Activated CD8-positive, alpha-beta memory T cell treated with anti-CD3 and anti-CD28 coated beads for 48 hours (primary cell): Measurements from ENCODE around the gene ZNF33A.
"Not testable (repeated sequence)": the region's sequence is repeated elsewhere in the genome, so short reads cannot be mapped to it uniquely, and the experiment has no call there.

Experiments
- DNase-seq, 3 experiments: peaks; one replicate each; pipeline ENCODE4 v3.0.0-alpha.2; 2020; ENCODE audit warnings: low read depth in 2 of 3, low spot score in 2 of 3

ZNF33A gene

DNA sequence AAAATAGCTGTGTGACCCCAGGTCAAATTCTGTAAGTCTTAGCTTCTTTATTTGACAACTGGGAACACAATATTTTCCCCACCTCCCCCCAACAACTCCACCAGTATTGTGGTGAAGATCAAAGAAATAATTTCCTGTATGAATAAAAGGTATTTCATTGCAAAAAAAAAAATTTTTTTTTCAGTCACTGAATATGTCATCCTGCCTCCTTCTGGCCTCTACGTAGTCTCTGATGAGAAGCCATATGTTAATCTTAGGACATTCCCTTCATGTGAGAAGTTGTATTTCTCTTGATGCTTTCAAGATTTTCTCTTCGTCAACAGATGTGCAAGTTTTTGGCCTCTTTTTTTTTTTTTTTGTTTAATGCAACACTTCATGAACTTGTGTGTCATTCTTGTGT is 33.0 kb downstream of the ZNF33A start:
- no peak for DNase-seq

DNA sequence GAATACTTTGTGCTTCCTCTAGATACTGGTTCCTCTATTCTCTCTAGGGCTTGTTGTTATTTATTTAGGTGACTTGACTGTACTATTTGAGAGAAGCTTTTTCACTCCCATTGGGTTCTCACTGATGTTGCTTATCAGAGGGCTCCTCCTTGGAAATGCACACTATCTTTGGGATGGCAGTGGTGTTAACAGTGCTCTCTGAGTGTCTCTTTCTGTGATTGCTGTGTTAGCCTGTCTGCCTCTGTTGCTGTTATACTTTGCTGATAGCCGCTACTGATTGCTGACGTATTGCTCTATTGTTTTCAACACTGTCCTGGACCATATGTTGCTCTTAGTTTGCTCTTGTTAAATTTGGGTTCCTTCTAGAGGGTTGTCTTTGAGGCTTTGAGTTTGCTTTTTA is 34.7 kb downstream of the ZNF33A start:
- no peak for DNase-seq

DNA sequence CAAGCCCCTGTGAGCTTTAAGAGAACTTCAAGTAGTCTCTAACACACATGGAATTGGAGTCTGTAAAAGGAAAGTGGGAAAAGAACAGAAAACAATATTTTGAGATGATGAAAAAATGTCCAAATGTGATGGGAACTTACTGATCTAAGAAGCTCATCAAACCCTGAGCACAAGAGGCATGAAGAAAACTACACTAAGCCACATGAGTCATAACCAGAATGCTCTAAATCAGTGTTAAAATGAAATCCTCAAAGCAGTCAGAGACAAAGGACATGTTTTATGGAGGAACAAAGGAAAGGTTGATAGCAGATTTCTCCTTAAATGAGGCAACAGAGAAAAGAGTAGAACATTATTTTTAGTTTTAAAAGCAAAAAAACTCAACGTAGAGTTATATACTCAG is 37.2 kb downstream of the ZNF33A start:
- DNase-seq: no peak

DNA sequence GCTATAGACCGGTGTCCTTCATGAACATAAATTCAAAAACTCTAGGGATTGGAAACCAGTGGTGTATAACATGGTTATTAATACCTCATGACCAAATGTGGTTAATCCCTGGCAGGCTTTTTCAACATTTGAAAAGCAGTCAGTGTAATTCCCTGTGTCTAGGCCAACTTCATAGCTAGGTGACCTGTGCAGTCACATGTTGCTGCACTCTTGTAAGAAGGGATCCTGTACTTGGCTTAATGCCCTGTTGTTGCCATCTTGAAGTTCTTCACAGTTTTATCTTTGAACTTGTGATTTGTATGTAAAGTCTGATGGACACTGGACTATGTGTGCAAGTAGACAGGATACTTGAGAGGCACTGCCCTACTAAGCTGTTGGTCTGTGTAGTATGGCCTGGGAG is 39.7 kb downstream of the ZNF33A start:
- no peak for DNase-seq

DNA sequence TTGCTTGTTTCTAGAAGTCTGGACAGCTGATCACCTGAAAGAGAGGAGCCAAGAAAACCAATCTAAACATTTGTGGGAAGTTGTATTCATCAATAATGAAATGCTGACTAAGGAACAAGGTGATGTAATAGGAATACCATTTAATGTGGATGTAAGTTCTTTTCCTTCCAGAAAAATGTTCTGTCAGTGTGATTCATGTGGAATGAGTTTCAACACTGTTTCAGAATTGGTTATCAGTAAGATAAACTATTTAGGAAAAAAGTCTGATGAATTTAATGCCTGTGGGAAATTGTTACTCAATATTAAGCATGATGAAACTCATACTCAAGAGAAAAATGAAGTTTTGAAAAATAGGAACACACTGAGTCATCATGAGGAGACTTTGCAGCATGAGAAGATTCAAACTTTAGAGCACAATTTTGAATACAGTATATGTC is 43.9 kb downstream of the ZNF33A start:
- DNase-seq: no peak

DNA sequence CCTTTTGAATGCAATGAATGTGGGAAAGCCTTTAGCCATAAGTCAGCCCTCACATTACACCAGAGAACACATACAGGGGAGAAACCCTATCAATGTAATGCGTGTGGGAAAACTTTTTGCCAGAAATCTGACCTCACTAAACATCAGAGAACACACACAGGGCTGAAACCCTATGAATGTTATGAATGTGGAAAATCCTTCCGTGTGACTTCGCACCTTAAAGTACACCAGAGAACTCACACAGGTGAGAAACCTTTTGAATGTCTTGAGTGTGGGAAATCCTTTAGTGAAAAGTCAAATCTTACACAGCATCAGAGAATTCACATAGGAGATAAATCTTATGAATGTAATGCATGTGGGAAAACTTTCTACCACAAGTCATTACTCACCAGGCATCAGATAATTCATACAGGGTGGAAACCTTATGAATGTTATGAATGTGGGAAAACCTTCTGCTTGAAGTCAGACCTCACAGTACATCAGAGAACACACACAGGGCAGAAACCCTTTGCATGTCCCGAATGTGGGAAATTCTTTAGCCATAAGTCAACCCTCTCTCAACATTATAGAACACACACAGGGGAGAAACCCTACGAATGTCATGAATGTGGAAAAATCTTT is 44.9 kb downstream of the ZNF33A start:
- DNase-seq: not testable (repeated sequence)

DNA sequence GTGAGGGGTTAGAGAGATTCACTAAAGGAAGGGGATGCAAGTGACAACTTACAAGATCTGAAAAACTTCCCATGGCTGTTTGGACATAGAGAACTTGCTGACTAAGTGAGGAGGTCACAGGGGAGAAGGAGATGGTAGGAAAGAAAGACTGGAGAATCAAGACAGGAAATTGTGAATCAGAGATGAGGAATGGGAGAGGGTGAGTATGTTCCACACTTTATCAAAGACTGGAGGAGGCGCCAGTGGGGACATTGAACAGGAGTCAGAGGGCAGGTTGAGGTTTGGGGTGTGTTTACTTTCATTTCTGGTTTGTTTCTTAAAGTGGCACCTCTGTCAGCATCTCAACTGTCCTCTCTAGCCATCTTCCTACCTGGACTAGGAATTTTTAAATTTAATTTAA is 59.2 kb downstream of the ZNF33A start:
- not testable (repeated sequence) for DNase-seq

DNA sequence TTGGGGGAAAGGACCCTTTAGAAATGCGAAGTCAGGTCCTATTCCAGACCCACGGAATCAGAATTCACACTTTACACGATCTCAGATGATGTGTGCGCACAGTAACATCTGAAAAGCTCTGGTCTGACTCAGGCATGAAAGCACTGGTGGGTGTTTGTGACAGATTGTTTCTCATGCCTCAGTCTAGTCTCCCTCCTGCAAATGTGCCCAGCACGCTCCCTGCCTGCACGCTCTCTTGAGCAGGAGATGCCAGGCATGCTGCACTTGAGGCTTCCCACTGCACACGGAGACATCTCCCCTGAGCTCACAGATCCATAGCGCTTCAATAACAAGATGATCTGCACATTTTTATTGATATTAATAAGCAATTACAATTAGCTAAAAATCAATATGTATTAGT is 60.0 kb downstream of the ZNF33A start:
- no peak for DNase-seq

DNA sequence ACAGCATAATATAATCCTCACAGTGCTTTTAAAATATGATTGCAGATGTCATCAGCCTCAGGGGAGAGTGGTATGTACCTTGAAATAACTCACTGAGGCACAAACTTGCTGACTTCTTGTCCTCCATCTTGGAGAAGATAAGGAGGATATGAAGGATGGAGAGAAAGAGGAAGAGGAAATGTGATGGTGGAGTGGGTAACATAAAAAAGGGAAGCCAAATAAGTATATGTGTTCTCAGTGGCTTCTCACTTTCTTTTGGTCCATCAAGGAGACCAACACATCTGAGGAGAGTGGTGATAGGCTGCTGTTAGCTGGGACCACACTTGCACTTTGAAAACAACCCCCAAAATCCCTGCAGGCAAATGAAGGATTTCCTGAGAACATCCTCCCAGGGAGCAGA is 62.1 kb downstream of the ZNF33A start:
- no peak for DNase-seq

DNA sequence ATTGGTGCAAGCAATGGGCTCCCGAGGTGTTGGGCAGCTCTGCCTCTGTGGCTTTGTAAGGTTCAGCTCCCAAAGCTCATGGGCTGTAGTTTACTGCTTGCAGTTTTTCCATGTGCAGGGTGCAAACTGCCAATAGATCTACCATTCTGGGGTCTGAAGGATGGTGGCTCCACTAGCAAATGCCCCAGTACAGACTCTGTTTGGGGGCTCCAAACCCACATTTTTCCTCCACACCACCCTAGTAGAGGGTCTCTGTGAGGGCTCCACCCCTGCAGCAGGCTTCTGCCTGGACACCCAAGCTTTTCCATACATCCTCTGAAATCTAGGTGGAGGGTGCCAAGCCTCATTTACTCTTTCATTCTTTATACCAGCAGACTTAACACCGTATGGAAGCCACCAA is 66.2 kb downstream of the ZNF33A start:
- no peak for DNase-seq

DNA sequence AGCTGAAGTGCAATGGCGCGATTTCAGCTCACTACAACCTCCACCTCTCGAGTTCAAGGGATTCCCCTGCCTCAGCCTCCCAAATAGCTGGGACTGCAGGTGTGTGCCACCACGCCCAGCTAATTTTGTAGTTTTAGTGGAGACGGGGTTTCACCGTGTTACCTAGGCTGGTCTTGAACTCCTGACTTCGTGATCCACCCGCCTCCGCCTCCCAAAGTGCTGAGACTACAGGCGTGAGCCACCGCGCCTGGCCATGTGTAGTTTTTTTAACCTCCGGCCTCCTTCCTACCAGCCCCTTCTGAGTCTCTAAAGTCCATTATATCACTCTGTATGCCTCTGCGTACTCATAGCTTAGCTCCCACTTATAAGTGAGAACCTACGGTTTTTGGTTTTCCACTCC is 82.8 kb downstream of the ZNF33A start:
- DNase-seq: not testable (repeated sequence)

DNA sequence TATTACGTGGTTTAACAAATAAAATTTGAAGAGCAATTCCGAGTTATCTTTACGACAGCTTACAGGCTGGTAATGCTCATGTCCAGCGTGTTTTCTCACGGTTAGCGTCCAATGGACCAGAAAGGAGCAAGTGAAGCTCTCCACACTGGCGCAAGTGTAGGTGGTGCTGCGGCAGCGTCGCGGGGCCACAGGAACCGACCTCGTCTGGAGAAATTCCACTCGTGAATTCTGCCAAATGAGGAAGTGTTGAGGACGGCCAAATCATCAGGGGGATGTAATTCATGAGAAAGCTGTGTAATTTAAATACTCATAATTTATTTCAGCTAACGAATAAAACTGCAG is 83.3 kb downstream of the ZNF33A start:
- no peak for DNase-seq

DNA sequence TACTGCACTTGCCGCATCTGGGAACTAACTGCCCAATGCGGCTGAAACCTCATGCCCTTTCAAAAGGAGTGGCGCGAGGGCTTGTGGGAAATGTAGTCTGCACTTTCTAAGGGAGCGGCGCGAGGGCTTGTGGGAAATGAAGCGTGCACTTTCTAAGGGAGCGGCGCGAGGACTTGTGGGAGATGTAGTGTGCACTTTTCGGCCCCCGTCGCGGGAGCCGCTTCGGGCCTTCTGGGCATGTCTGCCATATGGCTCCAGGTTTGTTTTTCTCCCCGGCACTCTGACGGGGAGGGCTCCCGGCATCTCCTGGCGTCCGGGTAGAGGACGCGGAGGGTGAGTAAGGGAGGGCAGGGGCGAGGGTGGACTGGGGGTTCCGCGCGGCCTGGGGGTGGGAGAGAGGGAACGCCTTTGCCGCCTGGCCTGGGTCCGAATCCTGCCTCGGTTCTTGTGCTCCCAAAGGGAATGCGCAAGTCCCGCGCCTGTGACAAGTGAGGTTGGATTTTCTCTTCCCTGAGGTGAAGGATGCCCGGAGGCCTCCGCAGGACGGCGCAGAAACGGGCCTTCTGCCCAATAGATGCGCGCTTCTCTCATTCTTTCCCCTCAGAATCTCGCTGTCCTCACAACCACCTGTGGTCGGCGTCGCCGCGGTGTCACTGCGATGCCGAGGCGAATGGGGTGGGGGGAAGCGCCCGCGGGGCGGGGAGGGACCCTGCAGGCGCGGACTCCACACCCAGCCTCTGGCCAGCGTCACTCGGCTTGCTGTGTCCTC is 83.9 kb downstream of the ZNF33A start, which contains the start of gene ZNF37A:
Gene ZNF37A (plus strand): TSS at position 180 of the 769 bp plus-strand sequence. CDS start 2,281 bp downstream, outside the sequence.
- peak; percentile 55 to 65 (median 64) for DNase-seq

DNA sequence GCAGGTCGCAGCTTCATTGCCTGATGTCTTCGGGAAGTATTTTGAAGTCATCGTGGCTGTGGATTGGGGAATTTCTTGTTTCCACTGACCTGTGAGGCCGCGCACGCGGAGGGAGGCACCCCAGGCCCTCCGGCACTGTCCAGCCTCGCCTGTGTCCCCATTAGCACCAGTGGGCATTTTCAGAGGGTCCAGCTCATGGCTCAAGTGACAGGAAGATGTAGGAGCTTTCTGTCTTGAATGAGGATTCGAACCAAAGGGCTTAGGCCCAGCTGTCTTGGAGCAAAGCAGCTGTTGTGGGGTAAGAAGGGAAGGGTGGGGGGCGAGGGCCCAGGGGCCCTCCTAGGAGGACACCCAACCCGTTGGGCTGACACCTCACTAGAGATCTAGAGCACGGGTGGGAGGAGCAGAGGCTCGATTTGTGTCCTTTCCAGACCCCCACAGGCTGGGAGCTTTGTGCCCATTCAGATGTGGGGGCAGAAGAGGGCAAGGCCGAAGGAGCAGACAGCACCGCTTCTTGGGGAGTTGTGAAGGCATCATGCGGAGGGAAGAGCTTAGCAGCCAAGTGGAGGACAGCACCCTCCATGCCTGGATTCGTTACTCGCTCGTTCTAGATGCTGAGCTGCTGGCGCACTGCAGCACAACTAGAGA is 84.6 kb downstream of the ZNF33A start:
- peak in 2 of 3 experiments; percentile 2 to 8 for DNase-seq

DNA sequence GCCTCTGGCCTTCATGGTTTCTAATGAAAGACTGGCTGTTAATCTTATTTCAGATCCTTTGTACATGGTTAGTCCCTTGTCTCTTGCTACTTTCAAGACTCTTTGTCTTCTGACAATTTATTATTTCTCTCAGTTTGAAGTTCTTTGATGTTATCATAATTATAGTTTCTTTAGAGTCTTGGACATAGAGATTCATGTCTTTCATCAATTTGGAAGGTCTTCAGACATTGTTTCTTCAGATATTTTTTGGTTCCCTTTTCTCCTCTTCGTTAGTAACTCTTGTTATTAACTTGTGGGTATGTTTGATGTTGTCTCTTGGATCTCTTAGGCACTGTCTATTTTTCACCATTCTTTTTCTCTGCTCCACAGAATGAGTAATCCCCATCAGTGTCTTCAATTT is 92.4 kb downstream of the ZNF33A start:
- DNase-seq: no peak

DNA sequence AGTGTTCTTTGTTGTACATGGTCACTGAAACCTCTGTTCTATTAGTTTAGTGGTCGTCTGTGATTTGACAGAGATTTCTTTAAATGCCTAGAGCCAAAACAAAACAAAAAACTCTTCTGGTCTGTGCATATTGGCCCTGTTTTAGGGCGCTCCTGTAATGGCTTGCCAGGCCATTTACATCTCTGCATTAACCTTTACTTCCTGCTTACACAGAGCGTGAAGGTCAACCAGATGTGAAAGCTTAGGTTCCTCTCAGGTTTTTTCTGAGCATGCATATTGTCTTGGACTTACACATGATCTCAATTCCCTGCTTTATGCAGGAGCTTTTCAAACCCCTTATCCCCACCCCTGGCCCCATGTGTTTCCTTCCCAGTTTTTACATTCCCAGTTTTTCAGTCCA is 93.3 kb downstream of the ZNF33A start:
- DNase-seq: no peak

DNA sequence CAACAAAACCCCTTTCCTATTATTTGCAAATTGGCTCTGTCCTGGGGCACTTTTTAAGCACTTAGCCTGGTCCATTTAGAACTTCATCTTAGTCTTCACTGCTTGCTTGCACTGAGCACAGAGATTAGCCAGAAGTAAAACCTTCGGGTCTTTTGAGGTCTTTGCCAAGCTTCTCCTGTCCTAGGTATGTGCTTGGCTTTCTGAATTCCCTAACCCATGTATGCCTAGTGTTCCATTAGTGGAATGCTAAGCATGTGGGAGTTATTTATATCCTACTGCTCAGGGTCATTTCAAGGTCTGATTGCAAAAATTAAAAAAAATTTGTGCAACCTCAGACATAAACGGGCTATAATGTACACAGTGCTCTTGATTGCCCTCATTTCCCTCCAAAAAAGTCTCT is 101.7 kb downstream of the ZNF33A start:
- no peak for DNase-seq
